Measurements from ENCODE around the gene SDCCAG8. TPM values are rescaled to one million over a fixed set of nuclear protein-coding genes. Genes with fewer than 3 reads are reported as not detected.

SDCCAG8 gene
- total RNA-seq, 1 experiment from 2014 or later, result 14.0 TPM

GRCh38 chr1:243246916-243247315, 8.9 kb upstream of the SDCCAG8 start:
- BruUV-seq (replicated peaks), result no TSS peak
- DNase-seq (ENCODE audit: low read depth, low spot score) (no peak), ATAC-seq (no peak)
- TF ChIP-seq SIN3A (IDR thresholded peaks at IDR 0.05; ENCODE audit: borderline replicate concordance, insufficient read depth, low read depth, low read length), result no peak
- no peak for TF ChIP-seq CTCF (IDR thresholded peaks at IDR 0.05)
- no peak for TF ChIP-seq TCF7L2 (IDR thresholded peaks at IDR 0.05; ENCODE audit: low read depth, low read length)
- no peak for TF ChIP-seq REST (IDR thresholded peaks at IDR 0.05; ENCODE audit: insufficient read depth in 1 of 2, low read depth in 2 of 2, low read length in 1 of 2)
- TF ChIP-seq POLR2AphosphoS5 (IDR thresholded peaks at IDR 0.05; ENCODE audit: low read depth, low read length), result no peak
- Histone ChIP-seq H3K27ac (ENCODE audit: low read length) (no peak overlapping the region), H3K4me1 (ENCODE audit: control insufficient read depth, insufficient read depth, low read length) (peaks cover 20% of the 10 kb centered on the region), H3K27me3 (ENCODE audit: control insufficient read depth, insufficient read depth, low read length) (no peaks in the 10 kb centered on the region), H3K36me3 (ENCODE audit: control insufficient read depth, insufficient read depth, low read length) (no peaks in the 10 kb centered on the region), H3K9me3 (ENCODE audit: control insufficient read depth, insufficient read depth, low read depth, low read length) (no peaks in the 10 kb centered on the region), H3K4me3 (ENCODE audit: low read depth in 2 of 2, low read length in 2 of 2) (no peak overlapping the region)
- intact Hi-C loops (cut with micrococcal nuclease; ENCODE audit: unreplicated experiment), result no loop called here
- POLR2A ChIA-PET, result no interaction called here
- in situ Hi-C loops (cut with HindIII; ENCODE audit: low pct_unique_long_range_greater_than_20kb, low sequenced_read_pairs), result no loop called here
- CTCF ChIA-PET, result no interaction called here

GRCh38 chr1:243247901-243248300, 7.9 kb upstream of the SDCCAG8 start:
- ATAC-seq (no peak), DNase-seq (ENCODE audit: low read depth, low spot score) (no peak)
- H3K9me3 ChIP-seq (ENCODE audit: control insufficient read depth, insufficient read depth, low read depth, low read length), result no peaks in the 10 kb centered on the region
- H3K4me1 ChIP-seq (ENCODE audit: control insufficient read depth, insufficient read depth, low read length), result peaks cover 23% of the 10 kb centered on the region
- H3K27ac ChIP-seq (ENCODE audit: low read length), result no peak overlapping the region
- BruUV-seq (replicated peaks), result no TSS peak
- no peaks in the 10 kb centered on the region; the same call in 1 of the 2 replicates for H3K36me3 ChIP-seq (ENCODE audit: control insufficient read depth, insufficient read depth, low read length)
- TF ChIP-seq CTCF (IDR thresholded peaks at IDR 0.05), result no peak
- TF ChIP-seq REST (IDR thresholded peaks at IDR 0.05; ENCODE audit: insufficient read depth in 1 of 2, low read depth in 2 of 2, low read length in 1 of 2), result no peak
- no peak for TF ChIP-seq POLR2AphosphoS5 (IDR thresholded peaks at IDR 0.05; ENCODE audit: low read depth, low read length)
- TF ChIP-seq SIN3A (IDR thresholded peaks at IDR 0.05; ENCODE audit: borderline replicate concordance, insufficient read depth, low read depth, low read length), result no peak
- in situ Hi-C loops (cut with HindIII; ENCODE audit: low pct_unique_long_range_greater_than_20kb, low sequenced_read_pairs), result no loop called here
- intact Hi-C loops (cut with micrococcal nuclease; ENCODE audit: unreplicated experiment), result no loop called here
- H3K27me3 ChIP-seq (ENCODE audit: control insufficient read depth, insufficient read depth, low read length), result no peaks in the 10 kb centered on the region
- CTCF ChIA-PET, result no interaction called here
- no peak overlapping the region for H3K4me3 ChIP-seq (ENCODE audit: low read depth in 2 of 2, low read length in 2 of 2)
- POLR2A ChIA-PET, result no interaction called here
